ENCODE results near the gene IL1A.

Gene IL1A

DNA sequence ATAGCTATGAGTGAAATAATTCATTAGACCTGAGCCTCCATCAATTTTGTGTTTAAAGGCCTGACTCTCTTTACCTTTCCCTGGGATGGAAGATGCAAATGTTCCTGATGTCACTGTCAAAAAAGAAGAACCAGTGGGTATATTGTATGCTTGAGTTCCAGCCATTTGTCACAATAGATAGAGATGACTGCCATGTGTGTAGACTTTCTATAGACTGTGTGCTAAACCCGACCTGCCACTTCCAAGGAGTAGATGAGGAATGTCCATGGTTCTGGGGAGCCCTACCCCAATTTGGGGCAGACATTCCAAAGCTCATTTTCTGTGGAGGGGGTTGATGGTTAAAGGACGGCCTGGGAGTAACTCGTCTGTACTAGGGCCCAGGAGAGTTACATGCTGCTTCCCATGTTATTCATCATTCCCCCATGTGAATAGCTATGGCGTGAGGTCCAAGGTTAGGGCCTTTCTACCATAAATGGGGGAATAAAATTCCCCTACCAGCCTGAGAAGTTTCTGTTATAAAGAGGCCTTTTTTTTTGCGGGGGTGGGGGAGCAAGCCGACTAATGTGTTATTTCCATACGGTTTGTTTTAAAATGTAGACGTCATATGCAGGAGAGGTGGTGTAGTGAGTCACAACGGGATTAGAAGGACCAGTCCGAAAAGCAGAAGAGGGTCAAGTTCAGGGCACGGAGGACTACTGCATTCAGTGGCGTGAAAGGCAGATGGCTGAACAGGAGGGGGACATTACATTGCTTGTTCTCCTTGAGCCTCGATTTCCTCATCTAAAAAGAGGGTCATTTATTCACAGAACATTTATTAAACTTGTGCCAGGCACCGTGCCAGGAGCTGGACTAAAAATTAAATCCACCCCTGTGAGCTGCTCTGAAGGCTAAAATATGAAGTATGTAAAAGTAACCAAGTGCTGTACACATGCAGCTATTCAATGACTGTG is 28.3 kb upstream of the IL1A start:
- CTCF ChIA-PET, result interaction anchor here (0.6 kb wide), 1 partner anchor 63 kb away, joined by 4 read pairs; no protein-coding TSS in a partner anchor
- peak overlapping the region; percentile 83; the same call in 1 of the 2 replicates for H3K27ac ChIP-seq
- POLR2A ChIA-PET (ENCODE audit: low non-redundant PET), result interaction anchor here (0.9 to 1.0 kb wide), 2 partner anchors 24 to 31 kb away, joined by 4 read pairs; no protein-coding TSS in a partner anchor
- no peak for TF ChIP-seq CTCF (conservative IDR thresholded peaks at IDR 0.05; ENCODE audit: low read depth)
- DNase-seq (ENCODE audit: low spot score), result peak; percentile 69

DNA sequence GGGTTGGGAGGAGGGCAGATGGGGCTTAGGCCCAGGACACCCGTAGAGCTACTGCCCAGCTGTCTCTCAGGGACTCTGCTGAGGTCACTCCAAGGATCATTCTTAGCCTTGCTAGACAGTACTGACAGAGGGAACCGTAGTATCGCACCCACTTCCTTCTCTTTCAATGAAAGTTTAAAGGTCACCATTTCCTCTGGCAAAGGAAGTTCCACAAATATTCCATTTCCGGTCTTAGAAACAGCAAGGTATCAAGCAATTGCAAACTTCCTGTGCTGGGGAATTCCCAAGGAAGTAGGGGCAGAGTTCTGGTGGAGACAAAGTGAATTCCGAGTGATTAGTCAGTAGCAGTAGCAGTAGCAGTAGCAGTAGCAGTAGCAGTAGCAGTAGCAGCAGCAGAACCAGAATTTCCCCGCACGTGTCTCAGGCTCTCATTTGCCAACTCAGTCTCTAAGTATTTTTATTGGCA is 27.6 kb upstream of the IL1A start:
- peak; percentile 84 for DNase-seq (ENCODE audit: low spot score)
- TF ChIP-seq CTCF (conservative IDR thresholded peaks at IDR 0.05; ENCODE audit: low read depth), result no peak
- CTCF ChIA-PET, result no interaction called here
- peak overlapping the region; percentile 83 for H3K27ac ChIP-seq
- POLR2A ChIA-PET (ENCODE audit: low non-redundant PET), result interaction anchor here (0.9 to 1.0 kb wide), 2 partner anchors 23 to 31 kb away, joined by 4 read pairs; no protein-coding TSS in a partner anchor

DNA sequence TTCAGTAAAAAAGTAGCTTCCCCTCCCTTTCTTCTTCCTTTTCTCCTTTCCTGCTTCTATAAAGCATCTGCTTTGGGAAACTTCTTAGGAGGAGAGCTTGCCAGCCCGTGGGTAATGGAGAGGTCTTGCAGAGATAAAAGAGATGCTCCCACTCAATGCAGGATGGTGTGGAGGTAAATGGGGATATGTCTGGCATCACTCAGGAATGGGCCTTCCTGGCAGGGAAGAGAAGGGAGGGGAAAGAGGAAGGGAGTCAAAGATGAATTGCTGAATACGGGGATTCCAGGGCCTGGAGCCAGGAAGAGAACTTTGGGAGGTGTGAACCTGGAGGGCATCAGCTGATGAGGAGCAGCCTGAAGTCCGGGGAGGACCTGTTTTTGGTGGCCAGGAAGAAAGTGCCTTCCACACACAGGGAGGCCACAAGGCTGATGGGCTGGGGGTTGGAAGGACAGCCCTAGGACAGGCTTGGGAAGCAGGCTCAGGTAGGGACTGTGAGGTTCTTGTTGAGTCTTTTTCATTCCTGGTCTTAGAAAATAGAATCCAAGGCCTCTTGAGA is 27.1 kb upstream of the IL1A start:
- DNase-seq (ENCODE audit: low spot score), result no peak
- ChIA-PET CTCF (interaction anchor here (0.7 kb wide), 1 partner anchor 267 kb away, joined by 3 read pairs; no protein-coding TSS in a partner anchor), POLR2A (ENCODE audit: low non-redundant PET) (no interaction called here)
- H3K27ac ChIP-seq, result peak overlapping the region; percentile 83
- TF ChIP-seq CTCF (conservative IDR thresholded peaks at IDR 0.05; ENCODE audit: low read depth), result no peak

DNA sequence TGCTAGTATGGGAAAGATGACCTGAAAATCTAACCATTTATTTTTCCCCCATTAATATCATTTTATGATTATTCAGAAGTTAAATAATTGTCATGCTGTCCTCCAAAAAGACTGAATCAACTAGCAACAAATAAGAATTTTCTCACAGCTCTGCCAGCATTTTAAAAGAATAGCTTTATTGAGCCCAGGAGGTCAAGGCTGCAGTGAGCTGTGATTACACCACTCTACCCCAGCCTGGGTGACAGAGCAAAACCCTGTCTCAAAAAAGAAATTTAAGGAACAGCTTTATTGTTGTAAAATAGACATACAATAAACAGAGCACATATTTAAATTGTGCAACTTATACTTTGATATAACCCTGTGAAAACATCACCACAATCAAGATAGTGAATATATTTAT is 24.8 kb upstream of the IL1A start:
- ChIA-PET CTCF (interaction anchor here (0.6 kb wide), 1 partner anchor 15 kb away, joined by 5 read pairs; no protein-coding TSS in a partner anchor), POLR2A (ENCODE audit: low non-redundant PET) (no interaction called here)
- DNase-seq (ENCODE audit: low spot score), result no peak
- no peak for TF ChIP-seq CTCF (conservative IDR thresholded peaks at IDR 0.05; ENCODE audit: low read depth)
- H3K27ac ChIP-seq, result no peak overlapping the region

- DNase-seq (ENCODE audit: low spot score), result no peak
- POLR2A ChIA-PET (ENCODE audit: low non-redundant PET), result no interaction called here
- H3K27ac ChIP-seq, result no peak overlapping the region
- TF ChIP-seq CTCF (conservative IDR thresholded peaks at IDR 0.05; ENCODE audit: low read depth), result no peak; the same call in 1 of the 2 replicates
- CTCF ChIA-PET, result no interaction called here
Observed at GRCh38 chr2:112807233-112807807, 23.0 kb upstream of the IL1A start.

- ChIA-PET CTCF (no interaction called here), POLR2A (ENCODE audit: low non-redundant PET) (no interaction called here)
- TF ChIP-seq CTCF (conservative IDR thresholded peaks at IDR 0.05; ENCODE audit: low read depth), result no peak
- DNase-seq (ENCODE audit: low spot score), result peak; percentile 82
- peak overlapping the region; percentile 89 for H3K27ac ChIP-seq
Observed at GRCh38 chr2:112805542-112805941, 21.2 kb upstream of the IL1A start.
